Iris pigment epithelial cell (primary cell): ENCODE data around the gene BRD2.
"Not testable (repeated sequence)": the region's sequence is repeated elsewhere in the genome, so short reads cannot be mapped to it uniquely, and the experiment has no call there.

Source experiments
- DNase-seq: peaks from one replicate; pipeline ENCODE4 v3.0.0-alpha.2; 2011; ENCODE audit warnings: low read depth

Gene BRD2

GRCh38 chr6:32968093-32968866 is at the start of gene BRD2:
Gene BRD2 (plus strand): TSS chr6:32968594. CDS start chr6:32972899, 4,305 bp downstream.
- DNase-seq, result peak; percentile 95

DNA sequence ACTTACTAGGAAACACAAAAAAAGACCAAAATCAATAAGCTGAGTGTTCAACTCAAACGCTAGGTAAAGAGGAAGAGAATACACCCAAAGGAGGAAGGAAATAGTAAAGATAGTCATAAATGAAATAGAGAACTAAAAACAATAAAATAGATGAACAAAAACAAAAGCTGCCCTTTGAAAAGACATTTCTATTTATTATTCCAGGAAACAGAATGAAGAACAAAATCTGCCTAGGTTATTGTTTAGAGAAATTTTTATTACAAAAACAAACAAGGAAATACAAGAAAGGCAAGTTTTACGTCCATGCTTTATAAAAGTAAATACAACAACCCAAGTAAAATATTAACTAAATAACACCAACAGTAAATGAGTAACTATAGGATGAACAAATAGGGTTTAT is 47.7 kb upstream of the BRD2 start:
- DNase-seq, result no peak

- no peak for DNase-seq
These were observed 46.3 kb upstream of the BRD2 start for GRCh38 chr6:32922083-32922482.

DNA sequence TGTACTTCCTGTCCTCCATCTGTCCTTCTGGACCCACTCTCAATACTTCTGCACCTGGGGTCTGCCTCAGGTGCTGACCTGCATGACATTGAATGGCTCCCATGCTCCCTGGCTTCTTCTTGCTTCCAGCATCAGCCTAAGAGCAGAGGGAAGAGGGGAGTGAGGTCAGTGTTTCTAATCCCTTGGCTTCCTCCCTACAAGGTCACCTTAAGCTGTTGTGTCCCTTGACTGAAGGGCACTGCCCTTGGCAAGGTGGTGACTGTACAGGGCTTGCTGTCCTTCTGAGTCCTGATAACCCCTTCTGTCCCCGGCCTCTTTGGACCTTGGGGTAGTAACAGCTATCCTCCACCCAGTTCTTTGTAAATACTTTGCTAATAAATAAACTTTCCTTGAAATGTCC is 37.2 kb upstream of the BRD2 start:
- DNase-seq, result no peak

DNA sequence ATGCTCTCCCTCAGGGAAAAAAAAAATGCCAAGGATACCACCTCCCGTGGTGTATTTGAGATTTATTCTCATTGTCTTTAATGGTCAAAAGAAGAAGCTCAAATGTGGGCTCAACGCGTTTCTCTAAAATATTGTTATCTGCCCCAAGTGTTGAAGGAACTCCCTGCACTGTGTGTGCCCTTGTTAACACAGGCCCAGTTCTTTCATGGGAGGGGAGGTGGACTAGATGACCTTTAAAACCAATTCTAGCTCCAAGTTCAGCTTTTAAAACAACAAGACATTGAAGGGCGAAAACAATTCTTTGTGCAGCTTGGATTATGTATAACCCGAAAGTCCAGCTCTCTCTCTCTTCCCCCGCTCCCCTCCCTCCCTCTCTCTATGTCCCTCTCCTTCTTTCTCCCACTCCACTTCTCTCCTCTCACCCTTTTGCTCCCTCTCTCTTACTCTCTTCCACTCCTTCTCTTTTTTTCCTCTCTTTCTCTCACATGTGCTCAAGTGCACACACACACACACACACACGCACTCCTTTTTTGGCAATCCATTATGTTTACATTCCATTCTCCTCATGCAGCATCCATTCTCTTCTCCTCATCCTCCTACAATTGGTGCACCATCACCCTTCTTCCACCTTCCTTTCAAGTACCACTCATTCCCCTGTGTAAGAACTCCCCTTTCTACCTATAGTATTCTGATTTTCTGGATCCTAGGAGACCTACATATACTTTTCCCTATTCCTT is 36.1 kb upstream of the BRD2 start:
- DNase-seq, result peak; percentile 41

DNA sequence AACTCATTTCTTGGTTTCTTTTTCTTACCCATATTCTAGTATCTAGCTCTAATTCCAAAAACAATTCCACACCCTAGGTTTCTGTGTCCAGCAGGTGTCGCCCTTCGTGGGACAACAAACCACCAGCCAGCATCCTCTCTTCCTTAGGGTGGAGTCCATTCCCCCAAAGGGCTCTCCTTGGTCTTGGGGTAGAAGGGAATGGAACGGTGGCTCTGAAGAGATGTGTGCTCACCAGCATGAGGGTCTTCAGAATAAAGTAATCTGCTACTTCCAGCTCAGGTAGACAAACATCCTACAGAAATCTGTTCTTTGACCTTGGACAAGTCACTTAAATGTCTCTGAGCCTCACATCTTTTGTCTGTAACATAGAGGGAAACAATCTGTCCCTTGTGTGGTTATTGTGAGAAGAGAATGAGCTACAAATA is 34.7 kb upstream of the BRD2 start:
- peak; percentile 67 for DNase-seq

DNA sequence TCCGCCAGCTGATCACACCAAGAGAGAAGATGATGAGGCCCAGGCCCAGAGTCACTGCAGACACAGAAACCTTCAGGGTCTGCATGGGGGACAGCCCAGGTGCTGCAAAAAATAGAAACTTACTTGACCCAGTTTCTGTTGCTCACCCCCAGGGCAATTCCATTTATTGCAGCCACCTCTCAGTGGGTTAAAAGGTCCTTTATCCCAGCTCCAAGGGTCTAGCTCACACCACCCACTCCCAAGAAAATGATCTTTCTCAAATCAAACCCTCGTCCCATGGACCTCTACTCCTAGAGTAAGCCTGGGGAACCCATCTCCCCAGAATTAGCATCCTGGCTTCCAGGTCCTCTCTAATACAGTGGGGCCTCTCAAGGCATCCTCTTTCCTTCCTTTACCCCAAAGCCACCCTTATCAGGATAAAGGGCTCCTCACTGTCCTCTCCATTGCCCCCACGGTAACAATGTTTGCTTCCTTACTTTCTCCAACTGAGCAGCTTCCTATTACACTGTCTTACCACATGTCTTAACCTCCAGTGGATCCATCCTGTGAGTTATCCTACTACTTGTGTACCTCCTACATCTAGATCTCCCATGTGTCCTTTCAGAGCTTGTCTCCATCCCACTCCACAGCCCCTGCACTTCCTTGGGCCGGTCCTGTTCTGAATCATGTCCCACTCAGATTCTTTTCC is 32.7 kb upstream of the BRD2 start:
- no peak for DNase-seq

- no peak for DNase-seq
These were observed 31.9 kb upstream of the BRD2 start for GRCh38 chr6:32936239-32937152.

- DNase-seq, result no peak
These were observed 31.2 kb upstream of the BRD2 start for GRCh38 chr6:32937230-32937633.

DNA sequence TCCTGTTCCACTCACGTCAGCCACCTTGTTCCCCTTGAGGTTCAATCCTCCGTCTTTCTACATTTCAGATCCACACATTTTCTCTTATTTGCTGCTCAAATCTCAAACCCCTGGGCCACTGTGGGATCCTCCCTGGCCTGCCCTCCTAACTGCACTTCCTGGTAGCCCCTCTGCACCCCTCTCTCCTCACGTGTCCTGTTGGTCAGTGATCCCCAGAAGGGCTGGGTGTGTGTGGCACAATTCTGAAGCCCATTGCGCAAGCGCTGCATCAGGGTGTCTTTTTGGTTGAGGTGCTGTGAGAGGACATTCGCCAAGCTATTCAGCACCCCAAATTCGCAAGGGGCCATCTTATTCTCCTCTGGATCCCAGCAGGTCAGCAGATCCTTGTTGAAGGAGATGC is 29.9 kb upstream of the BRD2 start:
- no peak for DNase-seq

GRCh38 chr6:32940656-32941213 is 27.7 kb upstream of the BRD2 start, which contains the start of gene HLA-DMB:
Gene HLA-DMB (minus strand): TSS chr6:32941028. CDS start chr6:32940807, 221 bp downstream.
- DNase-seq, result peak; percentile 71

DNA sequence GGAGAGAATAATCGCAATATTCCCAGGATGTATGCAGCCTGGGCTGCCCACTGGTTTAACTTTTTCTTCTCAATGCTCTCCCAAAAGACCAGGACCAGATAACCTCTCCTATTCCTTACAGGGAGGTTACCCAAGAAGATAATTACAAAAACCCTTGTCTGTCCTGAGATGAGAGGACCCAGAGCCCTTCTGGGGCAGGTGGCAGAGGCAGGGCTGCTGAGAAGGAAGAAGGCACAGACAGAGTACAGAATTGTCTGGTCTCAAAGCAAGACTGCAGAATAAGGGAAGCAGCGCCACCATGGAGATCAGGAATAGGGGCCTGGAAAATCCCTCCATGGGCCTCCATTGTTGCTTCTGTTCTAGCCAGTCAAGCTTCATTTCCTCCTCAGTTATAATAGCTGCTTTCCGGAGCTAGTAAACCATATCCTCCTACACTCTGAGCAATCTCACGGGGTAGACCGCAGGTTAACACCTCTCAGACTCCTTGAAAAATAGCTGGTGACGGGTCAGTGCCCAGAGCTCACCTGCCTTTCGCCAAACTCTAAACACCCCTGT is 27.1 kb upstream of the BRD2 start:
- no peak for DNase-seq

GRCh38 chr6:32942555-32943123 is 25.8 kb upstream of the BRD2 start:
- not testable (repeated sequence) for DNase-seq

DNA sequence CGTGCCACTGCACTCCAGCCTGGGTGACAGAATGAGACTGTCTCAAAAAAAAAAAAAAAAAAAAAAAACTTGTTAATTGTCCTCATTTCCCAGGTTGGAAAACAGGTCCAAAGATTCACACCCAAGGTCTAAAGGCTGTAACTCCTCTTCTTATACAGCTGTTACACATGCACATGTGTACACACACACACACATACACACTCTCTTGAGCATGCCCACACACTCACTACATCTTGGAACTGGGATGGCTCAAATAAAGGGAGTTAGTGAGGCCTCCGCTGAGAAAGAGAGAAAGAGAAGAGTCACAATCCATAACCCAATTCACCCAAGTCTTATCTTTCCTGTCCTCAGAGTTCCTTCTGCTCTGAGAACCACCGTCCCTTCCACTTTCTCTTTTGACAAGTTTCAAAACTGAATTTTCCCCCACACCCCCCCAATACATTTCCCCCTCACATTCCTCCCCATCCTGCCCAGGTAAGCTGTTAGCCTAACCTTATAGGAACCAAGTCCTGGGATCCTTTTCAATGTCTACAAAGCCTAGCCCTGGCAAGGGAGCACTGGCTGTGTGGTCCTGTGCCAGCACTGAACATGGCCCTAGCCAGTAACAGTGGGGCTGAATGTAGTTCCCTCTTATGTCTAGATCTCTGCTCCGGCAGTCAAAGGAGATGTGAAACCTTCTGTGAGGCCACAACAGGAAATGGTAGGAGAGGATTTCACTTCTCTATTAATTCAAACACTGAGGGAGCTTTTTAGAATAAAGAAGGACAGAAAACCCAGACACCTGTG is 24.3 kb upstream of the BRD2 start:
- no peak for DNase-seq

- DNase-seq, result peak; percentile 49
These were observed 23.2 kb upstream of the BRD2 start for GRCh38 chr6:32945108-32945760.

GRCh38 chr6:32945953-32946352 is 22.4 kb upstream of the BRD2 start:
- no peak for DNase-seq

- DNase-seq, result no peak
These were observed 21.5 kb upstream of the BRD2 start for GRCh38 chr6:32946893-32947292.

GRCh38 chr6:32947552-32948465 is 20.6 kb upstream of the BRD2 start:
- peak; percentile 36 for DNase-seq
